Measurements from ENCODE around the gene TM9SF1.

Gene TM9SF1, protein sequence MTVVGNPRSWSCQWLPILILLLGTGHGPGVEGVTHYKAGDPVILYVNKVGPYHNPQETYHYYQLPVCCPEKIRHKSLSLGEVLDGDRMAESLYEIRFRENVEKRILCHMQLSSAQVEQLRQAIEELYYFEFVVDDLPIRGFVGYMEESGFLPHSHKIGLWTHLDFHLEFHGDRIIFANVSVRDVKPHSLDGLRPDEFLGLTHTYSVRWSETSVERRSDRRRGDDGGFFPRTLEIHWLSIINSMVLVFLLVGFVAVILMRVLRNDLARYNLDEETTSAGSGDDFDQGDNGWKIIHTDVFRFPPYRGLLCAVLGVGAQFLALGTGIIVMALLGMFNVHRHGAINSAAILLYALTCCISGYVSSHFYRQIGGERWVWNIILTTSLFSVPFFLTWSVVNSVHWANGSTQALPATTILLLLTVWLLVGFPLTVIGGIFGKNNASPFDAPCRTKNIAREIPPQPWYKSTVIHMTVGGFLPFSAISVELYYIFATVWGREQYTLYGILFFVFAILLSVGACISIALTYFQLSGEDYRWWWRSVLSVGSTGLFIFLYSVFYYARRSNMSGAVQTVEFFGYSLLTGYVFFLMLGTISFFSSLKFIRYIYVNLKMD

DNA sequence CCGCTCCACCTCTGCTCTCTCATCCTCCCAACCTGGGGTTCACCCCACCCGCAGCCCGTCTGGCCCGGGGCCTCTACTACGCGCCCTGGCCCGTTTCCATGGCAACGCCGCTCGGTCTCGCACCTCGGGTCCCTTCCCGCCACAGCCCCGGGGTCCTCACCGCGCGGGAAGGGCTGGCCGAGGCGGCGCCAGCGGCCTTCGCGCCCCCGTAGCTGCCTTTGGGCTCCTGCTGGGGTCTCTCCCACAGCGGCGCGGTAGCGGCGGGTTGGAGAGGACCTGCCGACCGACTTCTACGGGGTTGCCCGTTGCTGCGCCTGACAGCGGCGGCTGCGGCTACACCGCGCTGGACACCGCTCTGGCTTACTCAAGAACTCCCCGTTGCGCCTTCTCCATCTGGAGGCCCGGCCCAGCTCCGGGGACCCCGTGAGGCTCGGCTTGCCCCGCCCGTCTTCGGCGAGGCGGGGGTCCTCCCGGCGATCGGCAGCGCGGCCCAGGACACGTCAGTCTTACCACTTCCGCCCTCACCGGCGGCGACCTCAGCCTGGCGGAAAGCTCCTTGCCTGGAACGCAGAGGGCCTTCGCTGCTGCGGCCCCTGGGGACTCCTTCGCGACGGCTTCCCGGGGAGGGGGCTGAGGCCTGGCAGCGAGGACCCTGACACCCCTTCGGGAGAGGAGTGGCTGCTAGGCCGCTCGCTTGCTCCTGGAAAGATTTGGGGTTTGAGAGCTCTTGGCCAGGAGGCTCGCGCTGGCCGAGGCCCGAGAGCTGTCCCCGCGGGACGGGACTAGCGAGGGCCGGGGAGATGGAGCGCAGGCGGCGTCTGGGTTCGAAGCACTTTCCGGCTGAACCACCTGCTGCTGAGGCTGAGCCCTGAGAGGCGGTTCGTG, at the start of gene TM9SF1:
Gene TM9SF1, minus strand, starts transcription at position 256 of the 885 bp plus-strand sequence. CDS start 422 bp downstream, outside the sequence.
- DNase-seq (ENCODE audit: low read depth in 2 of 2), result peak; percentile 68

DNA sequence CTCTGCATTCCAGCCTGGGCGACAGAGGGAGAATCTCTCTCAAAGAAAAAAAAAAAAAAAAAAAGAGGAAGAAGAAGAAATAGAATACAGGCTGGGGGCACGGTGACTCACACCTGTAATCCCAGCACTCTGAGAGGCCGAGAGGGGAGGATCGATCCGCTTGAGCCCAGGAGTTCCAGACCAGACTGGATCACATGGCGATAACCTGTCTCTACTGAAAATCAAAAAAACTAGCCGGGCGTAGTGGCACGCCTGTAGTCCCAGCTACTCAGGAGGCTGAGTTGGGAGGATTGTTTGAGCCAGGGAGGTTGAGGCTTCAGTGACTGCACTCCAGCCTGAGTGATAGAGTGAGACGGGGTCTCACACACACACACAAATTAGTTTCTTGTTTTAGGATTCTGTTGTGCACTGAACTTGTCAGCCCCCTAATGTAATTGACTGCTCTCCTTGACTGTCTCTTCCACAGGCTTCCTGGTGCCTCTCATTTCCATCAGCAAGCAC, 48.1 kb upstream of the TM9SF1 start:
- no peak for DNase-seq (ENCODE audit: low read depth in 2 of 2)

DNA sequence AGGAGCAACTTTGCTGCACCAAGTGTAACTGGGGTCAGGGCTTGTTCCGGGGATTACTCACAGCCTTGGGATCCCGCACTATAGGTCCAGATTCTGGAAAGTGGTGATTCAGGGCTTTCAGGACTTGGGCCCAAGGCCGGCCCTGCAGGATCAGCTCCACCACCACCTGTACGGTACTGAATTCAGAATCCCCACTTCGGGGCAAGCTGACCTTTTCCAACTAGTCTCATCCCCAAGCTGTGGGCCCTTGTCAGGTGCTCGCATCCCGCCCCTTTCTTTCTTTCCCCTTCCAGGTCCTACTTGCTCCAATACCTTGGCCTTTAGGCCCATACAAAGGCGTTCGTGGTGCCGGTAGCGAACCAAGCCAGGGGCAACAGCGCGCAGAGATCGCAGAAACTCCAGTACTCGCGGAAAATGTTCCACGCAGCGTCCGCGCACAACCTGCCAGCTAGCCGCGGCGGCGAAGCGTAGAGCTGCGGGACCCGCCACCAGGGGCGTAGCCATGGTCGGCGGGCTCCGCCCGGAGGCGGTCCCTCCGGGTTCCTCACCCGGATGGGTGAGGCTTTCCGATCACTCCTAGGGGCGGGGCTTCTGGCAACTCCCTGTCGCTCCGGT, 46.7 kb upstream of the TM9SF1 start:
- peak; percentile 81 to 89 for DNase-seq (ENCODE audit: low read depth in 2 of 2)

DNA sequence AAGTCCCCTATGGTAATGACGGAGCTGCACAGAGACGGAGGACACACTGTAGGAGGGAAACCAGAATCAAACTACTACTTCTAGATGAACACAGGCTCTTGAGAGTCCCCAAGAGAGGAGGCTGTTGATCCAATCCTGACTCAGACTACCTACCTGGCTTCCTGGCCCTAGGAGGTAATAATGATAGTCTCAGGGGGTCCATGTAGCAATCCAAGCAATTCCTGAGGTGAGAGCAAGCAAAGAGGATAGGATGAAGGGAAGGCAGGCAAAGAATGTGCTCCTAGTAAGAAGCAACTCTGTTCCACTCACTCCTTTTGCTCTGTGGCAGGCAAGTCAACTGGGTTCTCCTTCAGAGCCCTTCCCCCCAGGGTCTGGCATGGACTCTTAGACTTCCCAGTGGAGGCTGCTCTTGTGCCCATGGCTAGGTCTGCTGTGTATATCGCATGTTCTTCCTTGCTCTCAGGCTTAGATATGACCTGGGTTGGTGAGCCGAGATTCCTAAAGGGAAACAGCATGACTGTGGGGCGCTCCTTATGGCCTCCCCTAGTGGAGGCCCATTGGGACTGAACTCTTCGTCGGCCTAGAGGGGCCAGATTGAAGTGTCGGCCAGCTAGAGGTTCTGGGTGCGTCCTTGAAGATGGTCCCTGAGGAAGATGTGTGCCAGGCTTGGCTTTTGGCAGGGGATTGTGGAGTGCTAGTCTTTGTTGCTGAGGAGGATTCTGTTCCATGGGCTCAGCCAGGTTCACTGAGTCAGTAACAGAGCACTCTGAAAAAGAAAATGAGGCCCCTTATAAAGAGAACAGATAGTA, 45.1 kb upstream of the TM9SF1 start:
- DNase-seq (ENCODE audit: low read depth in 2 of 2), result no peak

DNA sequence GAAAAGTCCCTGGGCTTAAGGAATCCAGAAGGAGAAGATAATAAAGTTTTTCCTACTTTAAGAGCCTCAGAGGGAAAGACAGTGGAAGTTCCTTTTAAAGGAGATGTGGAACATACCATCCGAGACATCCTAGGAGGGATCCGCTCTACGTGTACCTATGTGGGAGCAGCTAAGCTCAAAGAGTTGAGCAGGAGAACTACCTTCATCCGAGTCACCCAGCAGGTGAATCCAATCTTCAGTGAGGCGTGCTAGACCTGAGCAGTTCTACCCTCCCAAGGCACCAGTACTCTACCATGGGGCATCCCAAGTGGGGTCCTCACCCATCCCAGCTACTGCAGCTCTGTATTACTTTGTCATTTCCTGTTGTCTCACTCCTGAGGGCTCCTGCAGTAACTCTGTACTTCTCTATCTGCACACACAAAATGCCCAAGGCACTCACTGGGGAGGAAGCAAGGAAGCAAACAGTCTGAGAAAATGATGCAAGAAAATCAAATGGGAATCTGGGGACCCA, 43.3 kb upstream of the TM9SF1 start:
- no peak for DNase-seq (ENCODE audit: low read depth in 2 of 2)

- DNase-seq (ENCODE audit: low read depth in 2 of 2), result no peak
These were observed 42.9 kb upstream of the TM9SF1 start for GRCh38 chr14:24238123-24238522.

- DNase-seq (ENCODE audit: low read depth in 2 of 2), result no peak
These were observed 42.3 kb upstream of the TM9SF1 start for GRCh38 chr14:24237463-24237955.

DNA sequence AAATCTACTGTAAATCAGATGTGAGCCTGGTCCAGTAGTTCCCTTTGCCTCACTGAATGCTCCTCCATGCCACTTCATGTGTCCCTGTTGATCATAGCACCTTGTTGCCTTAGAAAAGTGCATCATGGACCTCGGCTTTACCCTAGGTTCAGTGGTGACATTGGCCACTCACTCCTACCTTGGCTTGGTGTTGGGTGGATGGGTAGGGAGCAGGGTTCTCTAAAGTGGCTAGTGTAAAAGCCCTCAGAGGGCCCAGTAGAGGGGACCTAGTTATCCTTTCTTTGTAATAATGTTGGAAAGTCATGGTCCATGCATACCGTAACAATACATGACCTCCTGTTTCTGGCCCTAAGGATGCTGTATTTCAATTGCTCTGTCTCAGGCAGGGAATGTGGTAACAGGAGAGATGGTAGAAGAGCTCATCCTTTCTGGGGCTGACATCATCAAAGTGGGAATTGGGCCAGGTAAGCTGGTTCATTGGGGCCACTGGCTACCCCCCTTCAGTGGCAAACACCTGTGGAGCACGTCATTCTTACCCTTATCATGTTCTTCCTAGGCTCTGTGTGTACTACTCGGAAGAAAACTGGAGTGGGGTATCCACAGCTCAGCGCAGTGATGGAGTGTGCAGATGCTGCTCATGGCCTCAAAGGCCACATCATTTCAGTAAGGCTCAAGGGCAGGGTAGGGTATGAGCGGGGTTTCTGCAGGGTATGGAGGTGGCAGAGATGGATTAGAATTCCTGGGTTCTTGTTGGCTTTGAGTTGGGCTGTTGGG, 41.6 kb upstream of the TM9SF1 start:
- DNase-seq (ENCODE audit: low read depth in 2 of 2), result no peak

- DNase-seq (ENCODE audit: low read depth in 2 of 2), result no peak
These were observed 40.8 kb upstream of the TM9SF1 start for GRCh38 chr14:24235804-24236688.

- no peak for DNase-seq (ENCODE audit: low read depth in 2 of 2)
These were observed 39.1 kb upstream of the TM9SF1 start for GRCh38 chr14:24234095-24235005.

DNA sequence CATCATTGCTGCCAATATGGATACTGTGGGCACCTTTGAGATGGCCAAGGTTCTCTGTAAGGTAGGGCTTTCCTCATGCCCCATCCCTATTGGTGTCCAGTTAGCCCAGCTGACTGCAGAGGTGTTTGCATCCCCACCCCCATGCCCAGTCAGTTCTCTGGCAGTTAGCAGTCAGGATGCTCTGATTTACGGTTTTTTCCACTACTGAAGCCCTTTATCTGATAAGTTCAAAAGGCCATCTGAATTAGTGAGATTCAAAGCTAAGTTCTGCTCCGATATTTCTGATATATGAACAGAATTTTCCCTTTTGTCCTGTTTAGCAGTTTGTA, 38.3 kb upstream of the TM9SF1 start:
- DNase-seq (ENCODE audit: low read depth in 2 of 2), result no peak

DNA sequence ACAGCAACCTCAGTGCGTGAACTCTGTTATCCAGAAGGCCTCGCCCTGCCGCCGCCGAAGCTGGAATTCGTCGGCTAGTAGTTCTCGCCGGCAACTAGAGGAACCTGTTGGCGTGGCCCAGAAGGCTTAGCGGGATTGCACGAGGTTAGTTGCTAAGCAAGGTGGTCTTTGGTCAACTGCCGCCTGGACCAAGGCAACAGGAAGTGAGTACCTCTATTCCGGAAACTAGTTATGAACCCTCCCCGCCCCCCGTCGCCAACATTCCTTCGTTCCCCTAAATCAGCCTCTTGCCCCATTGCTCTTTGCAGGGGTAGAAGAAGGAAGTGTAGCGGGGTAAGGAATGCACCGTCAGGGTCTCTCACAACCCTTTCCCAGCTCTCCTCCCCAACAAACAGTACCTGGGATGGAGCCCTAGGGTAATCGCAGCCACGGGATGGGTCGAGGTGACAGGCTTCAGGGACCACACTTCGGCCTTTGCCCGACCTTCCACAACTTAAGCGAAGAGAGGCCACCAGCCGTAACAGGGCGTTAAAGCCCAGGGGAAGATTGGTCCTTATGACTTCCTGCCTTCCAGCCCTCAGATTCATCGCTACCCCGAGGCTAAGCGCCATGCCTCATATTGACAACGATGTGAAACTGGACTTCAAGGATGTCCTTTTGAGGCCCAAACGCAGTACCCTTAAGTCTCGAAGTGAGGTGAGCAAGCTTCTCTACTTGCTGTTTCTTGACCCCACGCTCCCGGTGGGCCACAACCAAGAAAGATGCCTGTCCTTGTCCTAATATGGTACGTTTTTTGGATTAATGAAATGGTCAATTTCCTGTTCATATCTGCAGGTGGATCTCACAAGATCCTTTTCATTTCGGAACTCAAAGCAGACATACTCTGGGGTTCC, 37.6 kb upstream of the TM9SF1 start, which contains the start of gene GMPR2:
Gene GMPR2, plus strand, starts transcription at position 285 of the 893 bp plus-strand sequence. Its CDS starts 325 bp downstream, at position 610.
- no peak for DNase-seq (ENCODE audit: low read depth in 2 of 2)

GRCh38 chr14:24232121-24232644, 36.9 kb upstream of the TM9SF1 start, which contains the start of gene NEDD8:
NEDD8 (minus strand) TSS chr14:24232367; CDS start chr14:24232267, 100 bp downstream.
- peak; percentile 61 to 77 for DNase-seq (ENCODE audit: low read depth in 2 of 2)

GRCh38 chr14:24231263-24232120, 36.3 kb upstream of the TM9SF1 start:
- DNase-seq (ENCODE audit: low read depth in 2 of 2), result no peak

GRCh38 chr14:24228902-24229301, 33.7 kb upstream of the TM9SF1 start:
- no peak for DNase-seq (ENCODE audit: low read depth in 2 of 2)
